H1 (cell line): ENCODE data around the gene WRAP53. TPM values are rescaled to one million over a fixed set of nuclear protein-coding genes. Genes with fewer than 3 reads are reported as not detected.

Experiments
- CTCF ChIA-PET: fragments of 300-600 bp; sonication (Branson Sonifier 250); formaldehyde crosslinking; loops from one replicate; lab custom pipeline; 2021; ENCODE audit not compliant: partially characterized antibody; lab: Charles Lee
- POLR2A ChIA-PET: fragments of 300-600 bp; sonication (Branson Sonifier 250); formaldehyde crosslinking; loops from one replicate; lab custom pipeline; 2021; ENCODE audit warnings: inconsistent platforms; ENCODE audit not compliant: partially characterized antibody; lab: Charles Lee
- DNase-seq, 2 experiments: peaks; one replicate each; pipeline versions ENCODE4 v3.0.0 to v3.0.0-alpha.2; 2010 to 2022; ENCODE audit warnings: low spot score in 2 of 2, low read depth in 1 of 2, mixed read lengths in 1 of 2
- FAIRE-seq: peaks from 2 replicates; lab custom pipeline; 2011; peaks lifted over from hg19 to GRCh38; lab: Jason Lieb, UNC
- H2AFZ ChIP-seq: 2 replicates; pipeline ENCODE4 v1.8.1; 2012; ENCODE audit warnings: low read length, inconsistent platforms
- H2AK5ac ChIP-seq: 2 replicates; pipeline ENCODE4 v1.6.1; 2013; ENCODE audit warnings: low read depth, low read length
- H2BK120ac ChIP-seq: replicated peaks from 2 replicates; pipeline ENCODE3; 2013; ENCODE audit warnings: low read depth, low read length, inconsistent platforms
- H2BK12ac ChIP-seq: 2 replicates; pipeline ENCODE4 v1.6.1; 2013; ENCODE audit warnings: low read depth, low read length
- H2BK15ac ChIP-seq: 2 replicates; pipeline ENCODE4 v1.6.1; 2013; ENCODE audit warnings: low read length
- H2BK20ac ChIP-seq: 2 replicates; pipeline ENCODE4 v1.6.1; 2013; ENCODE audit warnings: low read length
- H2BK5ac ChIP-seq: 2 replicates; pipeline ENCODE4 v1.6.1; 2013; ENCODE audit warnings: low read depth, low read length
- H3K14ac ChIP-seq: 2 replicates; pipeline ENCODE4 v1.6.1; 2013; ENCODE audit warnings: inconsistent platforms; ENCODE audit not compliant: insufficient read length
- H3K18ac ChIP-seq: 2 replicates; pipeline ENCODE4 v1.6.1; 2013; ENCODE audit warnings: low read length; ENCODE audit errors: extremely low read depth
- H3K23ac ChIP-seq: 2 replicates; pipeline ENCODE4 v1.6.1; 2013; ENCODE audit warnings: inconsistent platforms; ENCODE audit not compliant: insufficient read length
- H3K23me2 ChIP-seq: 2 replicates; pipeline ENCODE4 v1.6.1; 2013; ENCODE audit warnings: low read depth, low read length
- H3K27ac ChIP-seq: 2 replicates; pipeline ENCODE4 v1.6.1; 2011; ENCODE audit warnings: low read depth, low read length, inconsistent platforms
- H3K27me3 ChIP-seq, 4 experiments: replicated peaks in 1 of 4; 1 replicate in 1 of 4; 2 replicates in 3 of 4; pipeline versions ENCODE4 v1.6.1 to v1.8.1; 2011 to 2013; ENCODE audit warnings: low read length in 3 of 4, mild to moderate bottlenecking in 3 of 4, inconsistent platforms in 2 of 4, mixed read lengths in 2 of 4, moderate library complexity in 1 of 4; ENCODE audit not compliant: control insufficient read depth in 3 of 4, insufficient read depth in 3 of 4; ENCODE audit errors: extremely low read depth in 1 of 4
- H3K36me3 ChIP-seq, 4 experiments: 2 replicates each; pipeline versions ENCODE4 v1.6.1 to v1.8.1; 2011 to 2013; ENCODE audit warnings: mild to moderate bottlenecking in 4 of 4, low read length in 3 of 4, moderate library complexity in 2 of 4, control low read depth in 1 of 4, inconsistent platforms in 1 of 4; ENCODE audit not compliant: insufficient read depth in 4 of 4, control insufficient read depth in 2 of 4
- H3K4ac ChIP-seq: replicated peaks from 2 replicates; pipeline ENCODE3; 2013; ENCODE audit warnings: low read length, low read depth, mixed read lengths, inconsistent platforms; ENCODE audit not compliant: insufficient read length
- H3K4me1 ChIP-seq, 4 experiments: replicated peaks in 1 of 4; 1 replicate in 1 of 4; 2 replicates in 3 of 4; pipeline versions ENCODE4 v1.6.1 to v1.8.1; 2011 to 2013; ENCODE audit warnings: low read length in 3 of 4, inconsistent platforms in 2 of 4, mixed read lengths in 1 of 4; ENCODE audit not compliant: insufficient read depth in 4 of 4, control insufficient read depth in 3 of 4
- H3K4me2 ChIP-seq, 2 experiments: 2 replicates each; pipeline versions ENCODE4 v1.6.1 to v1.8.1; 2011 to 2013; ENCODE audit warnings: low read depth in 2 of 2, low read length in 2 of 2, control low read depth in 1 of 2, inconsistent platforms in 1 of 2, mild to moderate bottlenecking in 1 of 2; ENCODE audit not compliant: insufficient read depth in 1 of 2
- H3K4me3 ChIP-seq, 4 experiments: fragments of 200-600, 300-600 bp in 1 of 4; sonication (generic), shearing (Covaris generic), sonication (Bioruptor Twin) in 1 of 4; 2 replicates each; pipeline versions ENCODE4 v1.5.1 to v1.8.1; 2011 to 2016; ENCODE audit warnings: low read length in 4 of 4, low read depth in 3 of 4, control low read depth in 2 of 4, inconsistent platforms in 2 of 4, mild to moderate bottlenecking in 2 of 4, mixed read lengths in 1 of 4, moderate library complexity in 1 of 4; ENCODE audit not compliant: insufficient read depth in 2 of 4; ENCODE audit errors: extremely low read depth in 1 of 4
- H3K56ac ChIP-seq: replicated peaks from 2 replicates; pipeline ENCODE3; 2013; ENCODE audit warnings: low read depth, mild to moderate bottlenecking, mixed read lengths, low read length, inconsistent platforms; ENCODE audit not compliant: insufficient read length
- H3K79me1 ChIP-seq: 2 replicates; pipeline ENCODE4 v1.6.1; 2013; ENCODE audit warnings: low read depth, low read length, control low read depth
- H3K79me2 ChIP-seq, 2 experiments: 2 replicates each; pipeline versions ENCODE4 v1.6.1 to v1.8.1; 2012 to 2013; ENCODE audit warnings: low read length in 2 of 2, mild to moderate bottlenecking in 2 of 2, inconsistent platforms in 1 of 2; ENCODE audit not compliant: insufficient read depth in 2 of 2, control insufficient read depth in 1 of 2
- H3K9ac ChIP-seq, 4 experiments: replicated peaks in 1 of 4; 1 replicate in 1 of 4; 2 replicates in 3 of 4; pipeline versions ENCODE4 v1.6.1 to v1.8.1; 2011 to 2013; ENCODE audit warnings: low read depth in 3 of 4, low read length in 3 of 4, control low read depth in 2 of 4, mild to moderate bottlenecking in 2 of 4, moderate library complexity in 2 of 4, inconsistent platforms in 1 of 4; ENCODE audit errors: extremely low read depth in 1 of 4
- H3K9me3 ChIP-seq, 2 experiments: 2 replicates each; pipeline versions ENCODE4 v1.6.1 to v1.8.1; 2012 to 2013; ENCODE audit warnings: mild to moderate bottlenecking in 2 of 2, moderate library complexity in 2 of 2, control low read depth in 1 of 2, inconsistent platforms in 1 of 2, low read depth in 1 of 2, low read length in 1 of 2, mixed read lengths in 1 of 2; ENCODE audit not compliant: insufficient read depth in 2 of 2
- H4K20me1 ChIP-seq, 2 experiments: replicated peaks in 1 of 2; 2 replicates each; pipeline versions ENCODE3 to v1.8.1; 2011 to 2013; ENCODE audit warnings: inconsistent platforms in 2 of 2, low read length in 2 of 2, mild to moderate bottlenecking in 1 of 2; ENCODE audit not compliant: insufficient read depth in 2 of 2, control insufficient read depth in 1 of 2
- H4K5ac ChIP-seq: 2 replicates; pipeline ENCODE4 v1.6.1; 2013; ENCODE audit warnings: low read length, low read depth, mixed read lengths, inconsistent platforms; ENCODE audit not compliant: insufficient read length
- H4K8ac ChIP-seq: 2 replicates; pipeline ENCODE4 v1.8.0; 2013; ENCODE audit warnings: mild to moderate bottlenecking, moderate library complexity, low read length, inconsistent platforms; ENCODE audit not compliant: insufficient read depth; ENCODE audit errors: extremely low read depth
- H4K91ac ChIP-seq: replicated peaks from 2 replicates; pipeline ENCODE3; 2013; ENCODE audit warnings: low read length, mixed read lengths, inconsistent platforms; ENCODE audit not compliant: insufficient read length
- CEBPB ChIP-seq: IDR thresholded peaks from 2 replicates; pipeline ENCODE4 v1.6.1; 2012; ENCODE audit warnings: low read depth, low read length
- EGR1 ChIP-seq: IDR thresholded peaks from 2 replicates; pipeline ENCODE4 v1.6.1; 2011; ENCODE audit warnings: low read depth, low read length, borderline replicate concordance
- EZH2 ChIP-seq: fragments of 200-600 bp; sonication (generic); IDR thresholded peaks from 2 replicates; pipeline ENCODE4 v1.7.1; 2012; ENCODE audit warnings: low read depth, mild to moderate bottlenecking, moderate library complexity, low read length, inconsistent platforms; ENCODE audit not compliant: severe bottlenecking
- JUN ChIP-seq: IDR thresholded peaks from 2 replicates; pipeline ENCODE4 v1.6.1; 2011; ENCODE audit warnings: low read depth, mild to moderate bottlenecking, improper control_type of control experiment, low read length
- KDM4A ChIP-seq: IDR thresholded peaks from one replicate; pipeline ENCODE4 v1.7.1; 2012; ENCODE audit warnings: low read depth, mild to moderate bottlenecking, moderate library complexity, low read length, inconsistent platforms; ENCODE audit not compliant: severe bottlenecking
- POU5F1 ChIP-seq: IDR thresholded peaks from 2 replicates; pipeline ENCODE4 v1.6.1; 2011; ENCODE audit warnings: low read depth, mild to moderate bottlenecking, low read length, moderate library complexity
- RBBP5 ChIP-seq: IDR thresholded peaks from 2 replicates; pipeline ENCODE4 v1.7.1; 2012; ENCODE audit warnings: low read depth, mild to moderate bottlenecking, inconsistent platforms, low read length, moderate library complexity, borderline replicate concordance
- RFX5 ChIP-seq: IDR thresholded peaks from 2 replicates; pipeline ENCODE4 v1.6.1; 2011; ENCODE audit warnings: low read depth, low read length, improper control_type of control experiment, borderline replicate concordance
- SP1 ChIP-seq: IDR thresholded peaks from 2 replicates; pipeline ENCODE4 v1.6.1; 2011; ENCODE audit warnings: low read depth, low read length
- SP2 ChIP-seq: IDR thresholded peaks from 2 replicates; pipeline ENCODE4 v1.6.1; 2012; ENCODE audit warnings: mild to moderate bottlenecking, low read length, inconsistent platforms
- SUZ12 ChIP-seq: fragments of 200-600 bp; sonication (generic); IDR thresholded peaks from 2 replicates; pipeline ENCODE4 v1.6.1; 2012; ENCODE audit warnings: mild to moderate bottlenecking, inconsistent platforms, low read length, moderate library complexity, mixed read lengths
- TAF7 ChIP-seq: optimal IDR thresholded peaks from 2 replicates; pipeline ENCODE3; 2011; ENCODE audit warnings: low read depth, mild to moderate bottlenecking, inconsistent platforms, low read length, moderate library complexity, borderline replicate concordance
- TCF12 ChIP-seq: IDR thresholded peaks from 2 replicates; pipeline ENCODE4 v1.6.1; 2011; ENCODE audit warnings: low read depth, mild to moderate bottlenecking, low read length
- ZNF274 ChIP-seq: IDR thresholded peaks from 2 replicates; pipeline ENCODE4 v1.7.0; 2012; ENCODE audit warnings: low read length, borderline replicate concordance; ENCODE audit errors: extremely low read depth
- WGBS, 2 experiments: shearing (Covaris generic) in 1 of 2; methylation state at CpG; one replicate each; pipeline versions ENCODE4 v1.1.6 to v1.1.7; 2013 to 2015; ENCODE audit warnings: low lambda C conversion rate in 2 of 2, mixed read lengths in 2 of 2, inconsistent platforms in 1 of 2, low coverage in 1 of 2, missing lambda C conversion rate in 1 of 2; ENCODE audit not compliant: insufficient replicate concordance in 2 of 2, insufficient coverage in 1 of 2, insufficient read length in 1 of 2; ENCODE audit errors: extremely low coverage in 1 of 2, missing lambda C conversion rate in 1 of 2; 5-methylcytosine and 5-hydroxymethylcytosine counted together
- polyA plus RNA-seq, 7 experiments: library from polyadenylated mRNA; depleted of rRNA in 3 of 7; stranded (reverse) in 5 of 7; unstranded in 2 of 7; fragments of >200 nt in 5 of 7; fragments of 200-250 nt in 2 of 7; gene quantifications; 1 replicate in 5 of 7; 2 replicates in 1 of 7; 4 replicates in 1 of 7; pipeline versions ENCODE4 v1.2.1 to v1.2.3, GENCODE V29; 2011 to 2013; ENCODE audit warnings: missing spikeins in 2 of 7, mixed read lengths in 2 of 7
- total RNA-seq: library from RNA; stranded (reverse); fragmentation: NEBNext Ultra II Directional; extraction: Animal tissue kit (Norgen Biotek cat#: 25700); gene quantifications from 2 replicates; pipeline ENCODE4 v1.2.1, GENCODE V29; 2021

WRAP53 gene
- total and polyA plus RNA-seq, 2 of the 8 experiments (the other 6 are each of a cell fraction or from before 2014, with no cell fraction given) = 29.2 to 30.1 TPM

DNA sequence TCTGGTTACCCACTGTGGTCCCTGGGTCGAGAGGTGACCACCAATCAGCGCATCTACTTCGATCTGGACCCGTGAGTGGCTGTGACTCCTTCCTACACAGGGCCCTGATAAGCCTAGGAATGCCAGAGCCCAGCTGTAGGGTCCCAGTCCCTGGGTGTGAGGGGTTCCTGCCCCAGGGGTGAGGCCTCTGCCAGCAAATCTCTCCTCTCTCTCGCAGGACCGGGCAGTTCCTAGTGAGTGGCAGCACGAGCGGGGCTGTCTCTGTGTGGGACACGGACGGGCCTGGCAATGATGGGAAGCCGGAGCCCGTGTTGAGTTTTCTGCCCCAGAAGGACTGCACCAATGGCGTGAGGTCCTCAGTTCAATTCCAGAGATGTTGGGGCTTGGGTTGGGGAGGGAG lies 14.5 kb downstream of the WRAP53 start:
- no peak overlapping the region for H3K4ac ChIP-seq
- no peak overlapping the region for H2BK20ac ChIP-seq
- H2AK5ac ChIP-seq = peak overlapping the region; percentile 97; the same call in 1 of the 2 replicates
- H3K79me1 ChIP-seq = no peaks in the 10 kb centered on the region; the same call in 1 of the 2 replicates
- no peak overlapping the region for H4K91ac ChIP-seq
- H3K9ac ChIP-seq = peak overlapping the region in 2 of 4 experiments; percentile 56 to 63; a peak in 2 of 7 replicates
- no peak overlapping the region; the same call in 1 of the 2 replicates for H2BK5ac ChIP-seq
- H2BK15ac ChIP-seq = peak overlapping the region; percentile 36; the same call in 1 of the 2 replicates
- no peak overlapping the region for H3K18ac ChIP-seq
- ChIA-PET CTCF (interaction anchor here (0.6 to 9.2 kb wide), 9 partner anchors 9 to 132 kb away, joined by 3 to 85 read pairs (median 4); partner anchors contain the start of genes DNAH2, SOX15, TP53 and WRAP53), POLR2A (interaction anchor here (0.6 to 11.4 kb wide), 13 partner anchors 9 to 1313 kb away, joined by 3 to 186 read pairs (median 5); partner anchors contain the start of genes ATP1B2, DNAH2, SAT2 and TP53)
- no peak overlapping the region for H4K5ac ChIP-seq
- H3K23me2 ChIP-seq = peaks cover 19% of the 10 kb centered on the region; the same call in 1 of the 2 replicates
- H3K4me3 ChIP-seq = no peak overlapping the region; a peak in 2 of 8 replicates
- no peak overlapping the region for H2BK120ac ChIP-seq
- peak overlapping the region; percentile 82 to 90; a peak in 2 of 4 replicates for H3K4me2 ChIP-seq
- peak overlapping the region; percentile 99 for H2BK12ac ChIP-seq
- H2AFZ ChIP-seq = no peak overlapping the region
- peaks cover 2 to 7% of the 10 kb centered on the region in 2 experiments for H4K20me1 ChIP-seq
- no peak overlapping the region for H3K23ac ChIP-seq
- FAIRE-seq = no peak
- H3K27me3 ChIP-seq = peaks cover 0 to 3% (median 1%) of the 10 kb centered on the region in 4 experiments; a peak in 2 of 7 replicates
- peak overlapping the region; percentile 80 for H3K27ac ChIP-seq
- no peak overlapping the region for H3K56ac ChIP-seq
- no peak for DNase-seq
- H3K79me2 ChIP-seq = no peaks in the 10 kb centered on the region
- WGBS, 2 experiments = 94% methylated on average over 13 of the region's 13 CpGs; no CpG with 5 or more reads in 1 of the 2 experiments
- H4K8ac ChIP-seq = no peak overlapping the region
- H3K4me1 ChIP-seq = peaks cover 2 to 19% (median 16%) of the 10 kb centered on the region in 4 experiments
- no peaks in the 10 kb centered on the region for H3K9me3 ChIP-seq
- no peak overlapping the region for H3K14ac ChIP-seq
- H3K36me3 ChIP-seq = peaks cover 0 to 5% (median 2%) of the 10 kb centered on the region in 4 experiments; a peak in 3 of 8 replicates
- TF ChIP-seq SP1 = no peak
- no peak for TF ChIP-seq ZNF274
- no peak for TF ChIP-seq RBBP5
- no peak for TF ChIP-seq RFX5
- no peak for TF ChIP-seq EGR1
- no peak for TF ChIP-seq EZH2
- TF ChIP-seq CEBPB = no peak
- no peak for TF ChIP-seq TCF12
- TF ChIP-seq TAF7 = no peak
- no peak for TF ChIP-seq KDM4A
- TF ChIP-seq SP2 = no peak
- no peak for TF ChIP-seq SUZ12
- no peak for TF ChIP-seq POU5F1
- no peak for TF ChIP-seq JUN
